ENCODE data around the gene SPIB.
A peak's percentile ranks its signal among the peaks of the same experiment; 100 is the strongest.

DNA sequence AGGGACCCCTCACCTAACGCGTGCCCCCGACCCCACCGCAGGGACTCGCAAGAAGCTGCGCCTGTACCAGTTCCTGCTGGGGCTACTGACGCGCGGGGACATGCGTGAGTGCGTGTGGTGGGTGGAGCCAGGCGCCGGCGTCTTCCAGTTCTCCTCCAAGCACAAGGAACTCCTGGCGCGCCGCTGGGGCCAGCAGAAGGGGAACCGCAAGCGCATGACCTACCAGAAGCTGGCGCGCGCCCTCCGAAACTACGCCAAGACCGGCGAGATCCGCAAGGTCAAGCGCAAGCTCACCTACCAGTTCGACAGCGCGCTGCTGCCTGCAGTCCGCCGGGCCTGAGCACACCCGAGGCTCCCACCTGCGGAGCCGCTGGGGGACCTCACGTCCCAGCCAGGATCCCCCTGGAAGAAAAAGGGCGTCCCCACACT lies 9.3 kb downstream of the SPIB start:
- TF ChIP-seq POLR2A (IDR thresholded peaks at IDR 0.05; ENCODE audit: low read depth) (no peak), POLR2AphosphoS5 (IDR thresholded peaks at IDR 0.05) (peak; percentile 63 to 80), CTCF (IDR thresholded peaks at IDR 0.05) (no peak), EP300 (IDR thresholded peaks at IDR 0.05) (no peak)
